ENCODE measurements around the gene ADAMTS16.

- no peak for TF ChIP-seq CTCF (IDR thresholded peaks at IDR 0.05)
- no peak for TF ChIP-seq POLR2A (IDR thresholded peaks at IDR 0.05)
- TF ChIP-seq POLR2AphosphoS5 (IDR thresholded peaks at IDR 0.05), result no peak
- no peak for TF ChIP-seq EP300 (IDR thresholded peaks at IDR 0.05)
These were observed 191.7 kb downstream of the ADAMTS16 start for GRCh38 chr5:5331848-5332247.
